Fibroblast of pulmonary artery (primary cell): ENCODE results near the gene DPM1.
A peak's percentile ranks its signal among the peaks of the same experiment; 100 is the strongest.

Source experiments
- DNase-seq: peaks from one replicate; pipeline ENCODE4 v3.0.0-alpha.2; 2010; ENCODE audit warnings: low read depth
- H3K4me3 ChIP-seq: replicated peaks from 2 replicates; pipeline ENCODE4 v1.5.1; 2011; ENCODE audit warnings: low read depth, mild to moderate bottlenecking, control low read depth, low read length, moderate library complexity
- TF ChIP-seq, protein P1 (sequence below): IDR thresholded peaks from 2 replicates; pipeline ENCODE4 v1.5.1; 2011; ENCODE audit warnings: mild to moderate bottlenecking, control low read depth, low read length, inconsistent platforms; ENCODE audit errors: missing control alignments

Gene DPM1

DNA sequence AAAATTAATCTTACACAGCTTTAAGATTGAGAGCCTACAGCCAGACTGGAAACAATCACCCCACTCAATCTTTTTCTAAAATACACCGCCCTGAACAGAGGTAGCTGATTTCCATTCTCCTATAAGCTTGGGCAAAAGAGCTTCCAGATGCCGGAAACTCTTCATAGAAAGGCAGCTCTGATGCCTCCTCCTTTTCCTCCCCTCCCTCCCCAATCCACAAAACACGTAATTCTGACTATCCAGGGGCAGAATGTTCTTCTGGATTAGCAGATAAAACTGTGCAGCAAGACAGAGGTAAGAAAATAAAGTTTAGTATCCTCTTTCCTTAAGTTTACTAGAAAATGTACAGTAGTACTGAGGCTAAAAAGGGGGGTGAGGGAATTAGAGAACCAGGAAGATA is 42.9 kb downstream of the DPM1 start:
- no peak overlapping the region for H3K4me3 ChIP-seq
- peak; percentile 70 for DNase-seq
- TF ChIP-seq, protein P1, sequence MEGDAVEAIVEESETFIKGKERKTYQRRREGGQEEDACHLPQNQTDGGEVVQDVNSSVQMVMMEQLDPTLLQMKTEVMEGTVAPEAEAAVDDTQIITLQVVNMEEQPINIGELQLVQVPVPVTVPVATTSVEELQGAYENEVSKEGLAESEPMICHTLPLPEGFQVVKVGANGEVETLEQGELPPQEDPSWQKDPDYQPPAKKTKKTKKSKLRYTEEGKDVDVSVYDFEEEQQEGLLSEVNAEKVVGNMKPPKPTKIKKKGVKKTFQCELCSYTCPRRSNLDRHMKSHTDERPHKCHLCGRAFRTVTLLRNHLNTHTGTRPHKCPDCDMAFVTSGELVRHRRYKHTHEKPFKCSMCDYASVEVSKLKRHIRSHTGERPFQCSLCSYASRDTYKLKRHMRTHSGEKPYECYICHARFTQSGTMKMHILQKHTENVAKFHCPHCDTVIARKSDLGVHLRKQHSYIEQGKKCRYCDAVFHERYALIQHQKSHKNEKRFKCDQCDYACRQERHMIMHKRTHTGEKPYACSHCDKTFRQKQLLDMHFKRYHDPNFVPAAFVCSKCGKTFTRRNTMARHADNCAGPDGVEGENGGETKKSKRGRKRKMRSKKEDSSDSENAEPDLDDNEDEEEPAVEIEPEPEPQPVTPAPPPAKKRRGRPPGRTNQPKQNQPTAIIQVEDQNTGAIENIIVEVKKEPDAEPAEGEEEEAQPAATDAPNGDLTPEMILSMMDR, result no peak

DNA sequence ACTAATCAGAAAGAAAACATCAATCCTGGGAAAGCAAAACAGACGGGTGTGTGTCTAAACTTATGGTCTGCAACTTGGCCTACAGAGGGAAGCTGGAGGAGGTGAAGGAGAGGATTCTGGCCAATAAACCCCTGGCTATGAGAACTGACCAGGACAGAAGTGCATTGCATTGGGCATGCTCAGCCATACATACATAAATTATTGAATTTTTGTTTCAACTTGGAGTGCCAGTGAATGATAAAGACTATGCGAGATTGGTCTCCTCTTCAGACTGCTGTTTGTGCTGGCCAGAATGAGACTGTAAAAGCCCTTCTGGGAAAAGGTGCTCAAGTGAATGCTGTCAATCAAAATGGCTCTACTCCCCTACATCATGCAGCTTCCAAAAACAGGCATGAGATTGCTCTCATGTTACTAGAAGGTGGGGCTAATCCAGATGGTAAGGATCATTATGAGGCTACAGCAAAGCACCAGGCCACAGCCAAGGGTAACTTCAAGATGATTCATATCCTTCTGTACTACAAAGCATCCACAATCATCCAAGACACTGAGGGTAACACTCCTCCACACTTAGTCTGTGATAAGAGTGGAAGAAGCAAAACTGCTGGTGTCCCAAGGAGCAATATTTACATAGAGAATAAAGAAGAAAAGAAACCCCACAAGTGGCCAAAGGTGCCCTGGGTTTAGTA is 44.5 kb downstream of the DPM1 start:
- DNase-seq, result peak; percentile 79
- no peak overlapping the region for H3K4me3 ChIP-seq
- TF ChIP-seq, protein P1, result no peak

DNA sequence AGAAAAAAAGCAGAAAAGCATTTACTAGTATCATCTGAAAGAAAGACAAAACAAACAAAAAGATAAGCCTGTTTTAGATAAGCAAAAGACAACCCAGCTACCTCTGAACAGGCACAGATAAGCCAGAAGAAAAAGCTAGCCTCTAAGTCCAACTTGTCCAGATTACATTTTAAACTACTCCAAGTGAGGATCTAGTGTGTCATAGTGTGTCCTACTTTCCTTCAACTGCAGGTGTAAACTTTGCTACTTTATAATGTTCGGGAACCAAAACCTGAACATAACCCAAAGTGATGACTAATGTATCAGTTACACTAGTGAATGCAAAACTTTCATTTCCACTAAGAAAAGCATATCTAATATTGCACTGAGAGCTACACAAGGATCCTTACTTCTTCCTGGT is 46.6 kb downstream of the DPM1 start:
- no peak overlapping the region for H3K4me3 ChIP-seq
- TF ChIP-seq, protein P1, result no peak
- no peak for DNase-seq

DNA sequence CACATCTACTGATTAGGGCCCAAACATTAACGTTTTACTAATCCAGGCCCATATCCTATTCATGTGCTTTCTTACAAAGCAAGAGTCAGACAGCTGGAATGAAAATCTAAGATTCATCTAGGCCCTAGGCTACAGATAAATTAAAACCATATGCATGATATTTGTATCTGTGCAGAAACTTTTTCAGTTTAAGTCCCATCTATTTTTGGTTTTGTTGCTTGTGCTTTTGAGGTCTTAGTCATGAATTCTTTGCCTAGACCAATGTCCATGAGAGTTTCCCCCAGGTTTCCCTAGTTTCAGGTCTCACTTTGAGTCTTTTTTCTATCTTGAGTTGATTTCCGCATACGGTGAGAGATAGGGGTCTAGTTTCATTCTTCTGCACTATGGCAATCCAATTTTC is 47.3 kb downstream of the DPM1 start:
- no peak for DNase-seq
- H3K4me3 ChIP-seq, result no peak overlapping the region
- TF ChIP-seq, protein P1, result no peak

DNA sequence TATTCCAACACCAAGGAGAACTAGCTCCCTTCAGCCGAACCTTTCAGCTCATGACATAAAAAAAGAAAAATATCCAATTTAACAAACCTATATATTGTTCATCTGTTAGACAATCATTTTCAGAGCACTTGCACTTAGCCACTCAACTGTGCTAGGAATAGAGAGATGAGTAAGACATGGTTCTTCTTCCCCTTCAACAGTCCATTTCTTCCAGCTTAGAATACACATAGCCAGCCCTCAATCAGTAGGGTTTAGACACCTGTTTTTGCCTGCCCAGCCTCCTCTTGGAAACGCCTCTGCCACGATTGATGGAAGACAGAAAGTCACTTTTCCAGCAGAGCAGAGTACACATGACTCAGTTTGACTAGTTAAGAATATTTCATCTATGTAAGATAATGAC is 48.9 kb downstream of the DPM1 start:
- no peak overlapping the region for H3K4me3 ChIP-seq
- TF ChIP-seq, protein P1, result no peak
- no peak for DNase-seq

DNA sequence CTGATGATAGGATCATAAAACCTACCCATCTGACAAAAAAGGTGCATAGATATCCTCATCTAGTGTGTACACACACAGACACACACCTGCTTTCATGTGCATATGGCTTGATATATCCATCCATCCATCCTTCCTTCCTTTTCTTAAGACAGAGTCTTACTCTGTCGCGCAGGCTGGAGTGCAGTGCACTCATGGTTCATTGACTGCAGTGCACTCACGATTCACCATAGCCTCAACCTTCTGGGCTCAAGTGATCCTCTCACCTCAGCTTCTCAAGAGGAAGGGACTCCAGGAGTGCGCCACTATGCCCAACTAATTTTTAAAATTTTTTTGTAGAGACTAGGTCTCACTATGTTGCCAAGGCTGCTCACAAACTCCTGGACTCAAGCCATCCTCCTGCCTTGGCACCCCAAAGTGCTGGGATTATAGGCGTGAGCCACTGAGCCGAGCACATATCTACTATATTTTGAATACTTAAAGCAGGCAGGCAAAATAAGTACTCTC is 54.2 kb downstream of the DPM1 start:
- H3K4me3 ChIP-seq, result no peak overlapping the region
- TF ChIP-seq, protein P1, result no peak
- no peak for DNase-seq

DNA sequence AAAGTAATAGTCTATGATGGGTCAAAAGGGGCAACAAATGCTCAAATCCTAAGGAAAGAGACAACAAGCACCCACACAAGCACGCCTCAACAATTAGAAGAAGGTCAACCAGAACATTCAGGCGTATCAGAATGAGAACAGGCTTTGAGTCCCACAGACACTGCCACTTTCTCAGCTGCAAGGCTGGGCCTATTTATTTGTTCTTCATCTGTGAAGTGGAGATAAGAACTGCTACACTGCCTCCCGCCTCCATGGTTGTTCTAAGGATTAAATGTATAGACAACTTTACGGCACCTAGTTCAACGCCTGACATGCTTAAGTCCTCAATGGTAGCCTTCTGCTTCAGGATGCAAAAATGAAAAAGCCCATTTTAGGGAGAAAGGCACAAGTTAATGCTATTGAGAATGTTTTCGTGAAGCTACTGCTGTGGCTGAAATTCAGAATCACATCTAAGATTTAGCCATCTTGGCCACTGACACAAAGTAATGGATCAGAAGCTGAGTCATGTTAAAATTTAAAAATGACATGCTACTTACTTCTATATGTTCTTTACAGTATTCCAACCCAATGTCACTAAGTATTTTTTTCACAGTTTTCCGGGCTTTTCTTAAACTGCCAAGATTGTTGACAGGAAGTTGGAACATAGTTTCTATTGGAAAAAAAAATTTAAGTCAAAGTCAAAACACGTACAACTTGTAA is 54.8 kb downstream of the DPM1 start:
- TF ChIP-seq, protein P1, result no peak
- no peak for DNase-seq

More for the DNA sequence above, 54.8 kb downstream of the DPM1 start:
- no peak overlapping the region for H3K4me3 ChIP-seq
